ENCODE measurements around the gene CLTCL1.

DNA sequence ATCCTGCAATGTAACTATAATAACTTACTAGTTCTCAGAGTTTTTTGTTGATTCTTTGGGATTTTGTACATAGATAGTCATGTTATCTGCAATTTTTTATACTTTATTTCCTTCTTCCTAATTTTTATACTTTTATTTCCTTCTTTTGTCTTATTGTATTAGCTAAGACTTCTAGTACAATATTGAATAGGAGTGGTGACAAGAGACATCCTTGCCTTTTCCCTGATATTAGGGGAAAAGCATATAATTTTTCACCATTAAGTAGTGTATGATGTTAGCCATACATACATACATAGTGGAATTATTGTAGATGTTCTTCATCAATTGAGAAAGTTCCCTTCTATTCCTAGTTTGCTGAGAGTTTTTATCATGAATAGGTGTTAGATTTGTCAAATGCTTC lies 27.8 kb upstream of the CLTCL1 start:
- TF ChIP-seq CTCF (IDR thresholded peaks at IDR 0.05; ENCODE audit: low read depth, low read length, missing input control) (no peak), RAD21 (IDR thresholded peaks at IDR 0.05) (no peak), YY1 (IDR thresholded peaks at IDR 0.05) (no peak), SP1 (IDR thresholded peaks at IDR 0.05) (no peak), ATF3 (IDR thresholded peaks at IDR 0.05) (no peak)
- TF ChIP-seq, protein P1, sequence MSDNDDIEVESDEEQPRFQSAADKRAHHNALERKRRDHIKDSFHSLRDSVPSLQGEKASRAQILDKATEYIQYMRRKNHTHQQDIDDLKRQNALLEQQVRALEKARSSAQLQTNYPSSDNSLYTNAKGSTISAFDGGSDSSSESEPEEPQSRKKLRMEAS (IDR thresholded peaks at IDR 0.05), result no peak
- TF ChIP-seq, protein P2, sequence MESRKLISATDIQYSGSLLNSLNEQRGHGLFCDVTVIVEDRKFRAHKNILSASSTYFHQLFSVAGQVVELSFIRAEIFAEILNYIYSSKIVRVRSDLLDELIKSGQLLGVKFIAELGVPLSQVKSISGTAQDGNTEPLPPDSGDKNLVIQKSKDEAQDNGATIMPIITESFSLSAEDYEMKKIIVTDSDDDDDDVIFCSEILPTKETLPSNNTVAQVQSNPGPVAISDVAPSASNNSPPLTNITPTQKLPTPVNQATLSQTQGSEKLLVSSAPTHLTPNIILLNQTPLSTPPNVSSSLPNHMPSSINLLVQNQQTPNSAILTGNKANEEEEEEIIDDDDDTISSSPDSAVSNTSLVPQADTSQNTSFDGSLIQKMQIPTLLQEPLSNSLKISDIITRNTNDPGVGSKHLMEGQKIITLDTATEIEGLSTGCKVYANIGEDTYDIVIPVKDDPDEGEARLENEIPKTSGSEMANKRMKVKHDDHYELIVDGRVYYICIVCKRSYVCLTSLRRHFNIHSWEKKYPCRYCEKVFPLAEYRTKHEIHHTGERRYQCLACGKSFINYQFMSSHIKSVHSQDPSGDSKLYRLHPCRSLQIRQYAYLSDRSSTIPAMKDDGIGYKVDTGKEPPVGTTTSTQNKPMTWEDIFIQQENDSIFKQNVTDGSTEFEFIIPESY (IDR thresholded peaks at IDR 0.05), result no peak

Measured in liver (tissue), 3 donors.